Measurements from ENCODE around the gene CALML4.

Gene CALML4

GRCh38 chr15:68195336-68196112, 9.6 kb downstream of the CALML4 start:
- H3K9me2 ChIP-seq (ENCODE audit: low read depth, low read length): no peaks in the 10 kb centered on the region
- H3K27me3 ChIP-seq (ENCODE audit: insufficient read depth, low read length): no peaks in the 10 kb centered on the region
- no peak overlapping the region for H3K4me2 ChIP-seq (ENCODE audit: low read length)
- no peak overlapping the region for H3K27ac ChIP-seq (ENCODE audit: low read depth, low read length, poor library complexity, severe bottlenecking)
- H4K20me1 ChIP-seq (ENCODE audit: insufficient read depth, low read length): no peaks in the 10 kb centered on the region
- H3K9me3 ChIP-seq (ENCODE audit: low read length): no peaks in the 10 kb centered on the region
- TF ChIP-seq, protein P1, sequence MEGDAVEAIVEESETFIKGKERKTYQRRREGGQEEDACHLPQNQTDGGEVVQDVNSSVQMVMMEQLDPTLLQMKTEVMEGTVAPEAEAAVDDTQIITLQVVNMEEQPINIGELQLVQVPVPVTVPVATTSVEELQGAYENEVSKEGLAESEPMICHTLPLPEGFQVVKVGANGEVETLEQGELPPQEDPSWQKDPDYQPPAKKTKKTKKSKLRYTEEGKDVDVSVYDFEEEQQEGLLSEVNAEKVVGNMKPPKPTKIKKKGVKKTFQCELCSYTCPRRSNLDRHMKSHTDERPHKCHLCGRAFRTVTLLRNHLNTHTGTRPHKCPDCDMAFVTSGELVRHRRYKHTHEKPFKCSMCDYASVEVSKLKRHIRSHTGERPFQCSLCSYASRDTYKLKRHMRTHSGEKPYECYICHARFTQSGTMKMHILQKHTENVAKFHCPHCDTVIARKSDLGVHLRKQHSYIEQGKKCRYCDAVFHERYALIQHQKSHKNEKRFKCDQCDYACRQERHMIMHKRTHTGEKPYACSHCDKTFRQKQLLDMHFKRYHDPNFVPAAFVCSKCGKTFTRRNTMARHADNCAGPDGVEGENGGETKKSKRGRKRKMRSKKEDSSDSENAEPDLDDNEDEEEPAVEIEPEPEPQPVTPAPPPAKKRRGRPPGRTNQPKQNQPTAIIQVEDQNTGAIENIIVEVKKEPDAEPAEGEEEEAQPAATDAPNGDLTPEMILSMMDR (IDR thresholded peaks at IDR 0.05; ENCODE audit: low read length): no peak
- no peak for TF ChIP-seq EZH2 (IDR thresholded peaks at IDR 0.05; ENCODE audit: borderline replicate concordance, low read length)
- no peak overlapping the region for H3K4me3 ChIP-seq (ENCODE audit: low read depth, low read length, poor library complexity, severe bottlenecking)
- H3K9ac ChIP-seq (ENCODE audit: low read length): no peak overlapping the region
- H3F3A ChIP-seq (ENCODE audit: insufficient read depth, low read length): no peaks in the 10 kb centered on the region
- no peak overlapping the region for H2AFZ ChIP-seq (ENCODE audit: low read length)
- H3K79me2 ChIP-seq (ENCODE audit: insufficient read depth, low read length): no peaks in the 10 kb centered on the region
- H3K4me1 ChIP-seq (ENCODE audit: insufficient read depth, low read length, severe bottlenecking): no peaks in the 10 kb centered on the region
- H3K36me3 ChIP-seq (ENCODE audit: insufficient read depth, low read length): peaks cover 31% of the 10 kb centered on the region; the same call in 1 of the 2 replicates

- Histone ChIP-seq H4K20me1 (ENCODE audit: insufficient read depth, low read length) (no peaks in the 10 kb centered on the region), H3K4me1 (ENCODE audit: insufficient read depth, low read length, severe bottlenecking) (peaks cover 26% of the 10 kb centered on the region), H3K9me3 (ENCODE audit: low read length) (no peaks in the 10 kb centered on the region), H3K9ac (ENCODE audit: low read length) (no peak overlapping the region), H3K79me2 (ENCODE audit: insufficient read depth, low read length) (no peaks in the 10 kb centered on the region), H2AFZ (ENCODE audit: low read length) (no peak overlapping the region), H3K36me3 (ENCODE audit: insufficient read depth, low read length) (peaks cover 55% of the 10 kb centered on the region), H3F3A (ENCODE audit: insufficient read depth, low read length) (no peaks in the 10 kb centered on the region), H3K4me3 (ENCODE audit: low read depth, low read length, poor library complexity, severe bottlenecking) (no peak overlapping the region), H3K27me3 (ENCODE audit: insufficient read depth, low read length) (no peaks in the 10 kb centered on the region), H3K4me2 (ENCODE audit: low read length) (no peak overlapping the region), H3K9me2 (ENCODE audit: low read depth, low read length) (no peaks in the 10 kb centered on the region), H3K27ac (ENCODE audit: low read depth, low read length, poor library complexity, severe bottlenecking) (peak overlapping the region; percentile 6)
- no peak for TF ChIP-seq EZH2 (IDR thresholded peaks at IDR 0.05; ENCODE audit: borderline replicate concordance, low read length)
- TF ChIP-seq, protein P1 (IDR thresholded peaks at IDR 0.05; ENCODE audit: low read length): no peak
These were observed 12.2 kb downstream of the CALML4 start for GRCh38 chr15:68192804-68193486.

DNA sequence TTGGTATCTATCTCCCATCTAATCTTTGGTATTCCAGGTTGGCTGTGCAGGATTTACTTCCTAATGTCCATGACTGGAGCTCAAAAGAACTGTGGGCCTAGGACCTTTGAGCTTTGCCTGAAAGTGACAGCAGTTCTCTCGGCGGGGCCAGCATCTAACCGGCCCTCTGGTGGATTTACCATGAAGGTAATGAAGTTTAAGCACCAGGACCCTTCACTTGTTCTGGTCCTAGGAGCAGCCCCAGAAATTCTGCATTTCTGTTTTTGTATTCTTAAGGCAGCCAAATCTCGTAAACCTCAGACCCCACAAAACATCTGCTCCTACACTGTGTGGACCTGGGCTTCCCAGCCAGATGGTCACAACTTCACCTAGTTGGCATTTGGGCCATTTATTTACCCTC, 13.0 kb downstream of the CALML4 start:
- Histone ChIP-seq H2AFZ (ENCODE audit: low read length) (no peak overlapping the region), H3K27me3 (ENCODE audit: insufficient read depth, low read length) (no peaks in the 10 kb centered on the region), H3K4me1 (ENCODE audit: insufficient read depth, low read length, severe bottlenecking) (peaks cover 34% of the 10 kb centered on the region), H3K79me2 (ENCODE audit: insufficient read depth, low read length) (no peaks in the 10 kb centered on the region), H3K4me3 (ENCODE audit: low read depth, low read length, poor library complexity, severe bottlenecking) (no peak overlapping the region), H3K9me3 (ENCODE audit: low read length) (no peaks in the 10 kb centered on the region), H3K36me3 (ENCODE audit: insufficient read depth, low read length) (peaks cover 62% of the 10 kb centered on the region), H3K9me2 (ENCODE audit: low read depth, low read length) (no peaks in the 10 kb centered on the region), H4K20me1 (ENCODE audit: insufficient read depth, low read length) (no peaks in the 10 kb centered on the region), H3F3A (ENCODE audit: insufficient read depth, low read length) (no peaks in the 10 kb centered on the region), H3K27ac (ENCODE audit: low read depth, low read length, poor library complexity, severe bottlenecking) (peak overlapping the region; percentile 29), H3K9ac (ENCODE audit: low read length) (no peak overlapping the region), H3K4me2 (ENCODE audit: low read length) (no peak overlapping the region)
- TF ChIP-seq, protein P1 (IDR thresholded peaks at IDR 0.05; ENCODE audit: low read length): no peak
- TF ChIP-seq EZH2 (IDR thresholded peaks at IDR 0.05; ENCODE audit: borderline replicate concordance, low read length): no peak

All from OCI-LY1 (cell line).